GM18951 (cell line): ENCODE results near the gene RGL1.

Experiments
- POLR2A ChIP-seq: IDR thresholded peaks from 4 replicates; pipeline ENCODE4 v1.6.1; 2011; ENCODE audit warnings: mild to moderate bottlenecking; ENCODE audit not compliant: insufficient read length, insufficient read depth; ENCODE audit errors: extremely low read depth
- in situ Hi-C: fragments of 300-500 bp; cut with MboI; formaldehyde crosslinking; loops from one replicate; pipeline ENCODE4 v1.12.0; 2022; ENCODE audit warnings: low sequenced_read_pairs, mixed read lengths, inconsistent platforms; ENCODE audit not compliant: unreplicated experiment

RGL1 gene

GRCh38 chr1:183942933-183943693 lies 138.2 kb downstream of the RGL1 start:
- TF ChIP-seq POLR2A: no peak

GRCh38 chr1:183945428-183946319 lies 140.8 kb downstream of the RGL1 start:
- in situ Hi-C loops: no loop called here

More at GRCh38 chr1:183942933-183943693, 138.2 kb downstream of the RGL1 start:
- in situ Hi-C loops: no loop called here

GRCh38 chr1:183946320-183946613 lies 141.3 kb downstream of the RGL1 start:
- TF ChIP-seq POLR2A: no peak
- in situ Hi-C loops: no loop called here

More at GRCh38 chr1:183945428-183946319, 140.8 kb downstream of the RGL1 start:
- no peak for TF ChIP-seq POLR2A

- TF ChIP-seq POLR2A: no peak
- in situ Hi-C loops: no loop called here
These were observed 143.1 kb downstream of the RGL1 start for GRCh38 chr1:183947988-183948387.

- in situ Hi-C loops: no loop called here
- TF ChIP-seq POLR2A: no peak
These were observed 147.2 kb downstream of the RGL1 start for GRCh38 chr1:183952101-183952500.

GRCh38 chr1:183953031-183953430 lies 148.1 kb downstream of the RGL1 start:
- TF ChIP-seq POLR2A: no peak
- in situ Hi-C loops: no loop called here

GRCh38 chr1:183954496-183954895 lies 149.6 kb downstream of the RGL1 start:
- in situ Hi-C loops: no loop called here
- no peak for TF ChIP-seq POLR2A

- no peak for TF ChIP-seq POLR2A
- in situ Hi-C loops: no loop called here
These were observed 151.8 kb downstream of the RGL1 start for GRCh38 chr1:183956559-183957188.

- in situ Hi-C loops: no loop called here
- TF ChIP-seq POLR2A: no peak
These were observed 152.4 kb downstream of the RGL1 start for GRCh38 chr1:183957216-183957830.

- no peak for TF ChIP-seq POLR2A
- in situ Hi-C loops: no loop called here
These were observed 154.0 kb downstream of the RGL1 start for GRCh38 chr1:183958958-183959357.

- in situ Hi-C loops: no loop called here
- TF ChIP-seq POLR2A: no peak
These were observed 156.2 kb downstream of the RGL1 start for GRCh38 chr1:183961132-183961531.

- in situ Hi-C loops: no loop called here
- no peak for TF ChIP-seq POLR2A
These were observed 158.0 kb downstream of the RGL1 start for GRCh38 chr1:183962903-183963302.

GRCh38 chr1:183965726-183966125 lies 160.8 kb downstream of the RGL1 start:
- no peak for TF ChIP-seq POLR2A
- in situ Hi-C loops: no loop called here

- no peak for TF ChIP-seq POLR2A
- in situ Hi-C loops: no loop called here
These were observed 161.6 kb downstream of the RGL1 start for GRCh38 chr1:183966487-183966886.
